HepG2 (cell line): ENCODE measurements around the gene ENPP7. TPM values are rescaled to one million over a fixed set of nuclear protein-coding genes. Genes with fewer than 3 reads are reported as not detected.

Experiments used
- ATAC-seq: fragments of 200-7000 bp; cut with Tn5 transposase; 3 replicates; pipeline ENCODE4 v1.9.1; 2020; ENCODE audit warnings: mild to moderate bottlenecking, moderate library complexity
- BruUV-seq: library from RNA; stranded (reverse); fragments of 400-500 nt; replicated peaks from 2 replicates; lab custom pipeline; 2021; lab: Mats Ljungman, UMichigan
- CTCF ChIA-PET: fragments of 300-600 bp; formaldehyde crosslinking; extraction: SDS; loops from one replicate; lab custom pipeline; 2021; ENCODE audit warnings: low total read pairs, inconsistent platforms, low intra/inter-chr PET ratio; lab: Yijun Ruan, JAX
- POLR2A ChIA-PET: fragments of 350-600 bp; sonication (Branson Sonifier 250); formaldehyde crosslinking; loops from one replicate; lab custom pipeline; 2020; ENCODE audit warnings: antibody characterized with exemption, inconsistent platforms; lab: Yijun Ruan, JAX
- DNase-seq: peaks from one replicate; pipeline ENCODE4 v3.0.0-alpha.2; 2015; ENCODE audit warnings: low spot score
- FAIRE-seq: peaks from 3 replicates; lab custom pipeline; 2011; peaks lifted over from hg19 to GRCh38; lab: Jason Lieb, UNC
- H2AFZ ChIP-seq: one replicate; pipeline ENCODE4 v1.6.1; 2011; ENCODE audit warnings: low read length, inconsistent platforms
- H3K27ac ChIP-seq: fragments of 300-600 bp; 3 replicates; pipeline ENCODE4 v1.8.0; 2011; ENCODE audit warnings: mixed run types, mild to moderate bottlenecking, mixed read lengths, low read length, inconsistent platforms; ENCODE audit not compliant: insufficient read depth; ENCODE audit errors: extremely low read length
- H3K27me3 ChIP-seq, 2 experiments: fragments of 200-600 bp in 1 of 2; 2 replicates in 1 of 2; 3 replicates in 1 of 2; pipeline versions ENCODE4 v1.6.0 to v1.8.0; 2011; ENCODE audit warnings: low read length in 2 of 2, mild to moderate bottlenecking in 2 of 2, moderate library complexity in 2 of 2, inconsistent platforms in 1 of 2; ENCODE audit not compliant: insufficient read depth in 2 of 2, control insufficient read depth in 1 of 2
- H3K36me3 ChIP-seq, 2 experiments: fragments of 200-600 bp in 1 of 2; replicated peaks in 1 of 2; 2 replicates in 1 of 2; 3 replicates in 1 of 2; pipeline versions ENCODE4 v1.5.1 to v1.8.0; 2011; ENCODE audit warnings: low read length in 2 of 2, inconsistent platforms in 1 of 2; ENCODE audit not compliant: insufficient read depth in 2 of 2, control insufficient read depth in 1 of 2
- H3K4me1 ChIP-seq: 2 replicates; pipeline ENCODE4 v1.5.1; 2012; ENCODE audit warnings: low read length, inconsistent platforms; ENCODE audit not compliant: insufficient read depth
- H3K4me2 ChIP-seq: 2 replicates; pipeline ENCODE4 v1.6.0; 2011; ENCODE audit warnings: low read depth, low read length, inconsistent platforms
- H3K4me3 ChIP-seq, 3 experiments: fragments of 200-600 bp in 1 of 3; sonication (generic), shearing (Covaris generic) in 1 of 3; replicated peaks in 1 of 3; 2 replicates each; pipeline ENCODE4 v1.5.1; 2011 to 2016; ENCODE audit warnings: low read length in 3 of 3, inconsistent platforms in 2 of 3, low read depth in 2 of 3, mild to moderate bottlenecking in 2 of 3, control low read depth in 1 of 3, mixed read lengths in 1 of 3; ENCODE audit not compliant: insufficient read depth in 1 of 3
- H3K79me2 ChIP-seq: one replicate; pipeline ENCODE4 v1.6.1; 2011; ENCODE audit warnings: low read length, inconsistent platforms; ENCODE audit not compliant: insufficient read depth
- H3K9ac ChIP-seq: 2 replicates; pipeline ENCODE4 v1.6.0; 2011; ENCODE audit warnings: mild to moderate bottlenecking, low read depth, low read length, inconsistent platforms; ENCODE audit not compliant: insufficient read depth
- H3K9me3 ChIP-seq: 2 replicates; pipeline ENCODE4 v1.5.1; 2012; ENCODE audit warnings: mild to moderate bottlenecking, low read length
- H4K20me1 ChIP-seq: 2 replicates; pipeline ENCODE4 v1.6.0; 2011; ENCODE audit warnings: inconsistent platforms, mild to moderate bottlenecking, low read length, moderate library complexity; ENCODE audit not compliant: insufficient read depth
- BHLHE40 ChIP-seq: IDR thresholded peaks from 2 replicates; pipeline ENCODE4 v1.6.1; 2011; ENCODE audit warnings: low read length, improper control_type of control experiment
- CEBPZ ChIP-seq: IDR thresholded peaks from 2 replicates; pipeline ENCODE4 v1.6.1; 2012; ENCODE audit warnings: low read length, improper control_type of control experiment
- GABPB1 ChIP-seq: IDR thresholded peaks from 2 replicates; pipeline ENCODE4 v1.6.1; 2016; ENCODE audit warnings: mild to moderate bottlenecking, missing genetic modification reagents, moderate library complexity, missing compliant biosample characterization
- HOXD1 ChIP-seq: sonication (generic); formaldehyde crosslinking; IDR thresholded peaks from 2 replicates; pipeline ENCODE4 v1.5.0; 2020; ENCODE audit warnings: missing genetic modification reagents
- KDM1A ChIP-seq: IDR thresholded peaks from 2 replicates; pipeline ENCODE4 v1.6.1; 2016; ENCODE audit warnings: missing compliant biosample characterization
- NFIC ChIP-seq: IDR thresholded peaks from 2 replicates; pipeline ENCODE4 v1.6.1; 2012; ENCODE audit warnings: mild to moderate bottlenecking, low read length, inconsistent platforms
- PAWR ChIP-seq: sonication (generic); formaldehyde crosslinking; IDR thresholded peaks from 2 replicates; pipeline ENCODE4 v1.4.0; 2020; ENCODE audit warnings: missing genetic modification reagents, mild to moderate bottlenecking, borderline replicate concordance
- PAX8 ChIP-seq: sonication (generic); formaldehyde crosslinking; IDR thresholded peaks from 2 replicates; pipeline ENCODE4 v1.8.0; 2022; ENCODE audit warnings: mild to moderate bottlenecking, missing genetic modification reagents, borderline replicate concordance
- SNRNP70 ChIP-seq: fragments of 200-400 bp; formaldehyde crosslinking; IDR thresholded peaks from 2 replicates; pipeline ENCODE4 v1.6.1; 2017; ENCODE audit warnings: mild to moderate bottlenecking, low read depth, low read length, moderate library complexity
- ZBTB14 ChIP-seq: sonication (generic); formaldehyde crosslinking; IDR thresholded peaks from 2 replicates; pipeline ENCODE4 v1.4.0; 2020; ENCODE audit warnings: missing genetic modification reagents
- ZNF329 ChIP-seq: sonication (generic); formaldehyde crosslinking; IDR thresholded peaks from 2 replicates; pipeline ENCODE4 v1.9.0; 2021; ENCODE audit warnings: low read depth, mild to moderate bottlenecking, missing genetic modification reagents
- ZNF383 ChIP-seq: sonication (generic); formaldehyde crosslinking; IDR thresholded peaks from 2 replicates; pipeline ENCODE4 v1.4.0; 2020; ENCODE audit warnings: missing genetic modification reagents, mild to moderate bottlenecking, borderline replicate concordance
- ZNF687 ChIP-seq: sonication (generic); formaldehyde crosslinking; IDR thresholded peaks from 2 replicates; pipeline ENCODE4 v1.5.1; 2020; ENCODE audit warnings: mild to moderate bottlenecking, missing genetic modification reagents, moderate library complexity
- ZNF775 ChIP-seq: sonication (generic); formaldehyde crosslinking; IDR thresholded peaks from 2 replicates; pipeline ENCODE4 v1.4.0; 2020; ENCODE audit warnings: missing genetic modification reagents, mild to moderate bottlenecking, moderate library complexity, borderline replicate concordance
- ZNF792 ChIP-seq: IDR thresholded peaks from 2 replicates; pipeline ENCODE4 v1.6.1; 2016
- ZSCAN31 ChIP-seq: sonication (generic); formaldehyde crosslinking; IDR thresholded peaks from 2 replicates; pipeline ENCODE4 v1.5.0; 2020; ENCODE audit warnings: low read depth, mild to moderate bottlenecking, missing genetic modification reagents
- WGBS: methylation state at CpG from one replicate; pipeline ENCODE4 v1.1.6; 2017; ENCODE audit warnings: low lambda C conversion rate; 5-methylcytosine and 5-hydroxymethylcytosine counted together
- in situ Hi-C: cut with HindIII; loops from 2 replicates; pipeline ENCODE4 v1.10.0; 2017; ENCODE audit warnings: low pct_unique_long_range_greater_than_20kb; ENCODE audit not compliant: extremely low pct_ligation_motif_present
- intact Hi-C: fragments of 100-400 bp; cut with micrococcal nuclease; formaldehyde crosslinking; loops from one replicate; pipeline ENCODE4 v1.10.0; 2022; ENCODE audit not compliant: unreplicated experiment
- polyA plus RNA-seq, 8 experiments: library from polyadenylated mRNA; depleted of rRNA in 3 of 8; stranded (reverse) in 7 of 8; unstranded in 1 of 8; fragments of >200 nt; fragmentation: Illumina TruSeq in 4 of 8; extraction: Trizol in 4 of 8; gene quantifications; 2 replicates each; pipeline versions ENCODE4 v1.2.1 to v1.2.3, GENCODE V29; 2011 to 2016; ENCODE audit warnings: low read depth in 4 of 8, missing spikeins in 1 of 8, mixed read lengths in 1 of 8; ENCODE audit not compliant: insufficient read depth in 1 of 8
- total RNA-seq, 5 experiments: library from RNA; depleted of rRNA; stranded (reverse); fragments of >200 nt; fragmentation: Illumina TruSeq; extraction: Trizol; gene quantifications; 2 replicates each; pipeline ENCODE4 v1.2.3, GENCODE V29; 2016; ENCODE audit warnings: low read depth in 1 of 5

ENPP7 gene
- total and polyA plus RNA-seq, 2 of the 13 experiments (the other 11 are each of a cell fraction or from before 2014, with no cell fraction given): 1.1 to 2.2 TPM

- peak; percentile 44; the same call in 1 of the 2 replicates for TF ChIP-seq ZNF687
- TF ChIP-seq BHLHE40: no peak
These were observed 1.8 kb upstream of the ENPP7 start (continued) for GRCh38 chr17:79728908-79729471.

GRCh38 chr17:79729761-79730160 lies 982 bp upstream of the ENPP7 start:
- WGBS: 94% methylated on average over 12 of the region's 12 CpGs
- Histone ChIP-seq H3K27me3 (no peaks in the 10 kb centered on the region), H3K9ac (no peak overlapping the region), H3K36me3 (no peaks in the 10 kb centered on the region), H3K4me3 (no peak overlapping the region), H3K4me2 (no peak overlapping the region), H3K79me2 (no peaks in the 10 kb centered on the region), H4K20me1 (no peaks in the 10 kb centered on the region), H3K9me3 (no peaks in the 10 kb centered on the region), H2AFZ (no peak overlapping the region), H3K4me1 (peaks cover 63% of the 10 kb centered on the region), H3K27ac (no peak overlapping the region)
- DNase-seq: no peak
- BruUV-seq: no TSS peak
- ChIA-PET CTCF (no interaction called here), POLR2A (no interaction called here)
- ATAC-seq: no peak
- in situ Hi-C loops: no loop called here
- FAIRE-seq: no peak
- TF ChIP-seq KDM1A (no peak), ZSCAN31 (CRISPR knock-in tag) (no peak), NFIC (no peak), ZNF792 (CRISPR knock-in tag) (no peak), ZNF383 (no peak), ZBTB14 (CRISPR knock-in tag) (no peak), HOXD1 (no peak), ZNF775 (CRISPR knock-in tag) (no peak), ZNF329 (CRISPR knock-in tag) (no peak), PAWR (CRISPR knock-in tag) (no peak), CEBPZ (no peak), GABPB1 (CRISPR knock-in tag) (no peak), SNRNP70 (no peak), PAX8 (CRISPR knock-in tag) (no peak)
- intact Hi-C loops: no loop called here
